ENCODE results near the gene NCCRP1.

The NCCRP1 gene

GRCh38 chr19:39196860-39197562, at the start of gene NCCRP1:
Gene NCCRP1 (plus strand): TSS chr19:39196964. CDS start chr19:39196983, 19 bp downstream.
- DNase-seq (ENCODE audit: low spot score), result no peak
- no peak for TF ChIP-seq CTCF (IDR thresholded peaks at IDR 0.05; ENCODE audit: extremely low read depth, missing control alignments)

GRCh38 chr19:39147480-39147879, 49.3 kb upstream of the NCCRP1 start:
- TF ChIP-seq CTCF (IDR thresholded peaks at IDR 0.05; ENCODE audit: extremely low read depth, missing control alignments), result no peak
- DNase-seq (ENCODE audit: low spot score), result no peak

- DNase-seq (ENCODE audit: low spot score), result no peak
- TF ChIP-seq CTCF (IDR thresholded peaks at IDR 0.05; ENCODE audit: extremely low read depth, missing control alignments), result no peak
Observed at GRCh38 chr19:39148939-39149529, 47.7 kb upstream of the NCCRP1 start.

GRCh38 chr19:39150235-39150634, 46.5 kb upstream of the NCCRP1 start:
- no peak for DNase-seq (ENCODE audit: low spot score)
- TF ChIP-seq CTCF (IDR thresholded peaks at IDR 0.05; ENCODE audit: extremely low read depth, missing control alignments), result no peak

GRCh38 chr19:39150807-39151600, 45.8 kb upstream of the NCCRP1 start:
- no peak for TF ChIP-seq CTCF (IDR thresholded peaks at IDR 0.05; ENCODE audit: extremely low read depth, missing control alignments)
- no peak for DNase-seq (ENCODE audit: low spot score)

GRCh38 chr19:39152066-39152465, 44.7 kb upstream of the NCCRP1 start:
- no peak for TF ChIP-seq CTCF (IDR thresholded peaks at IDR 0.05; ENCODE audit: extremely low read depth, missing control alignments)
- DNase-seq (ENCODE audit: low spot score), result no peak

GRCh38 chr19:39154100-39154628, 42.6 kb upstream of the NCCRP1 start:
- no peak for DNase-seq (ENCODE audit: low spot score)
- no peak for TF ChIP-seq CTCF (IDR thresholded peaks at IDR 0.05; ENCODE audit: extremely low read depth, missing control alignments)
